Fibroblast of lung (primary cell): ENCODE results near the gene CHSY1. TPM values are rescaled to one million over a fixed set of nuclear protein-coding genes. Genes with fewer than 3 reads are reported as not detected.
A peak's percentile ranks its signal among the peaks of the same experiment; 100 is the strongest.

Experiments used
- DNase-seq, 2 donors: peaks; one replicate each; pipeline versions ENCODE4 v3.0.0 to v3.0.0-alpha.2; 2010; ENCODE audit warnings: low read depth in 2 of 2
- H2AFZ ChIP-seq: 2 replicates; pipeline ENCODE4 v1.5.1; 2012; ENCODE audit warnings: low read length, control low read depth, inconsistent platforms
- H3K27ac ChIP-seq: 2 replicates; pipeline ENCODE4 v1.5.1; 2011; ENCODE audit warnings: low read length, control low read depth; ENCODE audit not compliant: insufficient read depth
- H3K27me3 ChIP-seq: 2 replicates; pipeline ENCODE4 v1.5.1; 2011; ENCODE audit warnings: mild to moderate bottlenecking, low read length; ENCODE audit not compliant: control insufficient read depth, insufficient read depth
- H3K36me3 ChIP-seq: 2 replicates; pipeline ENCODE4 v1.5.1; 2011; ENCODE audit warnings: low read length; ENCODE audit not compliant: control insufficient read depth, insufficient read depth
- H3K4me1 ChIP-seq: 2 replicates; pipeline ENCODE4 v1.5.1; 2011; ENCODE audit warnings: low read length; ENCODE audit not compliant: control insufficient read depth, insufficient read depth; ENCODE audit errors: extremely low read depth
- H3K4me2 ChIP-seq: 2 replicates; pipeline ENCODE4 v1.5.1; 2011; ENCODE audit warnings: low read length, control low read depth; ENCODE audit not compliant: insufficient read depth; ENCODE audit errors: extremely low read depth
- H3K4me3 ChIP-seq, 4 experiments: fragments of 200-600 bp in 1 of 4; sonication (generic) in 1 of 4; replicated peaks in 1 of 4; 2 replicates each; pipeline ENCODE4 v1.5.1; 2011 to 2016; ENCODE audit warnings: low read length in 4 of 4, low read depth in 3 of 4, mild to moderate bottlenecking in 3 of 4, control low read depth in 2 of 4, inconsistent platforms in 1 of 4, mixed read lengths in 1 of 4; ENCODE audit not compliant: insufficient read depth in 1 of 4; ENCODE audit errors: control extremely low read depth in 1 of 4
- H3K79me2 ChIP-seq: 2 replicates; pipeline ENCODE4 v1.5.1; 2012; ENCODE audit warnings: mild to moderate bottlenecking, low read length, inconsistent platforms; ENCODE audit not compliant: control insufficient read depth, insufficient read depth
- H3K9ac ChIP-seq: 2 replicates; pipeline ENCODE4 v1.5.1; 2011; ENCODE audit warnings: mild to moderate bottlenecking, low read length, control low read depth; ENCODE audit not compliant: insufficient read depth
- H3K9me3 ChIP-seq: 2 replicates; pipeline ENCODE4 v1.5.1; 2012; ENCODE audit warnings: low read depth, low read length; ENCODE audit not compliant: control insufficient read depth, insufficient read depth
- H4K20me1 ChIP-seq: 2 replicates; pipeline ENCODE4 v1.5.1; 2011; ENCODE audit warnings: low read length; ENCODE audit not compliant: control insufficient read depth, insufficient read depth; ENCODE audit errors: extremely low read depth
- CTCF ChIP-seq, 2 donors: IDR thresholded peaks in 1 of 2; conservative IDR thresholded peaks in 1 of 2; 1 replicate in 1 of 2; 2 replicates in 1 of 2; pipeline ENCODE4 v1.5.1; 2011 to 2012; ENCODE audit warnings: low read length in 2 of 2, control low read depth in 1 of 2, inconsistent platforms in 1 of 2, low read depth in 1 of 2, mild to moderate bottlenecking in 1 of 2
- EZH2 ChIP-seq: IDR thresholded peaks from 2 replicates; pipeline ENCODE4 v1.5.1; 2012; ENCODE audit warnings: low read length, control low read depth, mild to moderate bottlenecking; ENCODE audit errors: missing control alignments
- polyA plus RNA-seq, 2 donors: library from polyadenylated mRNA; depleted of rRNA in 1 of 2; stranded (reverse) in 1 of 2; unstranded in 1 of 2; fragments of >200 nt; gene quantifications; 2 replicates each; pipeline ENCODE4 v1.2.1, GENCODE V29; 2011 to 2012; ENCODE audit warnings: missing spikeins in 1 of 2
- total RNA-seq: library from RNA; depleted of rRNA; stranded (reverse); fragments of >200 nt; gene quantifications from 2 replicates; pipeline ENCODE4 v1.2.1, GENCODE V29; 2014

CHSY1 gene
- total and polyA plus RNA-seq, 2 donors (not counting 1 experiment from before 2014, with no cell fraction given) = 28.6 to 57.0 TPM

GRCh38 chr15:101295607-101296161 lies 43.8 kb upstream of the CHSY1 start:
- Histone ChIP-seq H3K9ac (peak overlapping the region; percentile 89), H3K79me2 (peaks cover 40% of the 10 kb centered on the region), H3K4me2 (peak overlapping the region; percentile 96), H3K27ac (peak overlapping the region; percentile 90), H3K4me3 (peak overlapping the region; percentile 63 to 96 (median 91)), H3K36me3 (peaks cover 2% of the 10 kb centered on the region), H3K9me3 (no peaks in the 10 kb centered on the region), H3K4me1 (peaks cover 4% of the 10 kb centered on the region), H2AFZ (peak overlapping the region; percentile 82), H4K20me1 (no peaks in the 10 kb centered on the region), H3K27me3 (no peaks in the 10 kb centered on the region)
- no peak for TF ChIP-seq CTCF (conservative IDR thresholded peaks at IDR 0.05 in 1 of 2, IDR thresholded peaks at IDR 0.05 in 1 of 2; ENCODE audit: low read depth in 1 of 2, low read length in 2 of 2)
- TF ChIP-seq EZH2 = no peak
- DNase-seq = peak; percentile 27 to 73

- H3K4me1 ChIP-seq = peaks cover 4% of the 10 kb centered on the region
- peaks cover 47% of the 10 kb centered on the region for H3K79me2 ChIP-seq
- H3K27ac ChIP-seq = peak within 1 kb of the TSS; percentile 90
- H3K27me3 ChIP-seq = no peaks in the 10 kb centered on the region
- H3K36me3 ChIP-seq = peaks cover 2% of the 10 kb centered on the region
- H3K4me3 ChIP-seq = peak within 1 kb of the TSS; percentile 63 to 96 (median 94)
- no peaks in the 10 kb centered on the region for H4K20me1 ChIP-seq
- TF ChIP-seq CTCF (conservative IDR thresholded peaks at IDR 0.05 in 1 of 2, IDR thresholded peaks at IDR 0.05 in 1 of 2; ENCODE audit: low read depth in 1 of 2, low read length in 2 of 2) = no peak
- no peak for TF ChIP-seq EZH2
- H2AFZ ChIP-seq = peak within 1 kb of the TSS; percentile 82
- H3K9ac ChIP-seq = peak within 1 kb of the TSS; percentile 89
- H3K4me2 ChIP-seq = peak within 1 kb of the TSS; percentile 96
- no peaks in the 10 kb centered on the region for H3K9me3 ChIP-seq
- peak; percentile 95 to 96 for DNase-seq
These were observed 43.1 kb upstream of the CHSY1 start, which contains the start of gene SNRPA1 for GRCh38 chr15:101294731-101295606. Gene SNRPA1 (minus strand): TSS chr15:101295248. CDS start chr15:101295178, 70 bp downstream.

- Histone ChIP-seq H3K27ac (no peak overlapping the region), H3K79me2 (peaks cover 60% of the 10 kb centered on the region), H3K9ac (no peak overlapping the region)
These were observed 41.3 kb upstream of the CHSY1 start for GRCh38 chr15:101293122-101293521.

More at GRCh38 chr15:101293122-101293521, 41.3 kb upstream of the CHSY1 start:
- Histone ChIP-seq H2AFZ (no peak overlapping the region), H4K20me1 (no peaks in the 10 kb centered on the region), H3K9me3 (no peaks in the 10 kb centered on the region), H3K4me3 (peak overlapping the region; percentile 63 to 96 (median 94)), H3K4me1 (peaks cover 4% of the 10 kb centered on the region), H3K27me3 (no peaks in the 10 kb centered on the region), H3K36me3 (peaks cover 2% of the 10 kb centered on the region), H3K4me2 (peak overlapping the region; percentile 95)
- no peak for DNase-seq
- TF ChIP-seq EZH2 (no peak), CTCF (conservative IDR thresholded peaks at IDR 0.05 in 1 of 2, IDR thresholded peaks at IDR 0.05 in 1 of 2; ENCODE audit: low read depth in 1 of 2, low read length in 2 of 2) (no peak)
